Measurements from ENCODE around the gene RAD51B.
"Not testable (repeated sequence)": the region's sequence is repeated elsewhere in the genome, so short reads cannot be mapped to it uniquely, and the experiment has no call there.

RAD51B gene

DNA sequence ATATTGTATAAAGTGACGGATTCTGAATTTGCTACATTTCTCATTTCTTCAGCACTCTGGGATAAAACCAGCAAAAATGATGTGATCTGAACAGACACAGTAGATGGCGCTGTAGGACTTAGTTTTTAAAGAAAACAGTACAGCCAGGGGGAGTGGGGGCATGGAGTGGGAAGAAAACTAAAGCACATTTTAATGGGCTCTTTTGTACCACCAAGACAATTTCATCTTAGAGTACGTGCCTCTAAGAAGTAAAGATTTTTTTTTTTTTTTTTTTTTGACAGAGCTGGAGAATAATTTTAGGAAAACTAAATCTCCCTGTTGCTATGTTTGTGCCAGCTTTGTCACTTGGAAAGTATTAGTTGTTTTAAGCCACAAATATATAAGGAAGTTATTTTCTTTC is 124.4 kb downstream of the RAD51B start:
- DNase-seq, result peak in 26 of 56 donors; percentile 2 to 75 (median 16)

DNA sequence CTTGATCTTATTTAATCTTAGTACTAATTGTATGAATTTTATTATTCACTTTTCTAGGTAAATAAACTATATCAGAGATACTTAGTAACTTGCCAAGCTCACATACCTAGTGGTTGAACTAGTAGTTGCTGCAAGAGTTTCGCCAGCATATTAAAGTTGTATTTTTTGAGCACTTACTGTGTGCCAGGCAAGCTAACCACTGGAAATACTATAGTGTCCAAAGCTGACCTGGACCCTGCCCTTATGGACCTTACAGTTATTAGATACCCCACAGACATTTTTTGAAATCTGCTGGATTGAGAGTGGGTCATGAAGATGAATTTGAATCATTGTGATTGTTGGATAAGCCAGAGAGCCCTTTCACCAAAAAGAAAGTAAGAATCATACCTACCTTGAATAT is 125.0 kb downstream of the RAD51B start:
- DNase-seq, result no peak

DNA sequence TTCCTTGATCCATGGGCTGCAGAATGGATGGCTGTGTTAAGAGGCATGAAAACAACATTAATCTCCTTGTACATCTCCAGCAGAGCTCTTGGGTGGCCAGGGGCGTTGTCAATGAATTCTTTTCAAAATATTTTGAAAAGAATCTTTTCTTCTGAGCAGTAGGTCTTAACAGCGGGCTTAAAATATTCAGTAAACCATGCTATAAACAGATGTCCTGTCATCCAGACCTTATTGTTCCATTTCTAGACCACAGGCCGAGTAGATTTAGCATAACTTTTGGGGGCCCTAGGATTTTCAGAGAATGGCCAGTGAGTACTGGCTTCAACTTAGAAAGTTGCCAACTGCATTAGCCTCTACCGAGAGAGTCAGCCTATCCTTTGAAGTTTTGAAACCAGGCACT is 130.2 kb downstream of the RAD51B start:
- DNase-seq, result no peak

DNA sequence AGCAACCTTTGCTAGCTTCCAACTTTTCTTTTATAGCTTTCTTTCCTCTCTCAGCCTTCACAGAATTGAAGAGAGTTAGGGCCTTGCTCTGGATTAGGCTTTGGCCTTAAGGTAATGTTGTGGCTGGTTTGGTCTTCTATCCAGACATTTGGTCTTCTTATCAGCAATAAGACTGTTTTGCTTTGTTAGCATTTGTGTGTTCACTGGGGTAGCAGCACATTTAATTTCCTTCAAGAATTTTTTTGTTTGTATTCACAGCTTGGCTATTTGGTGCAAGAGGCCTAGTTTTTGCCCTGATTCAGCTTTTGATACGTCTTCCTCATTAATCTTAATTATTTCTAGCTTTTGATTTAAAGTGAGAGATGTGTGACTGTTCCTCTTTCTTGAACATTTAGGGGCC is 130.8 kb downstream of the RAD51B start:
- no peak for DNase-seq

DNA sequence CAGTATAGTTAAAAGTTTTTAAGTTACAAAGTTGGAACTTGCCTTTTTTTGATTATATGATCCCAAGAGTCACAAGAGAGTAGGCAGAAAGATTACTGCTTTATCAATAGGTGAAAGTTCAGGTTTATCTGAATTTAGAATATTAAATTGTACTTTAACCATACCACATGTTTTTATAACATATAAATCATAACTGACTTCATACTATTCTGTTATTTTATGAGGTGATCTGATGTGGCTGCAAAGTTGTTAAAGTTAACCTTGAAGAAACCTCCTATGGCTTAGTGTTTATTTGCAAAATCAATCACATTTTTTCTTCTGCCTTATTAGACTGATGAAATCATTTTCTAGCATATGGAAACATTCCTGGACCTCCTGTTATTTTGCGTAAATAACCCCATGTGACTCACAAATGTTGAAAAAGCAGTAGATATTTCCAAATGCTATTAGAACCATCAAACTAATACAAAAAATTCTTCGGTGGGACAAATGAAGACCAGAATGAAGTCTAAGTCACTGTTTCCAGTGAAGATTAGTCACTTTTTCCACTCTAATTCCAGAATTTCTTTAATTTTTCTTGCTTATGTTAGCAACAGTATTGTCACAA is 132.1 kb downstream of the RAD51B start:
- DNase-seq, result no peak

DNA sequence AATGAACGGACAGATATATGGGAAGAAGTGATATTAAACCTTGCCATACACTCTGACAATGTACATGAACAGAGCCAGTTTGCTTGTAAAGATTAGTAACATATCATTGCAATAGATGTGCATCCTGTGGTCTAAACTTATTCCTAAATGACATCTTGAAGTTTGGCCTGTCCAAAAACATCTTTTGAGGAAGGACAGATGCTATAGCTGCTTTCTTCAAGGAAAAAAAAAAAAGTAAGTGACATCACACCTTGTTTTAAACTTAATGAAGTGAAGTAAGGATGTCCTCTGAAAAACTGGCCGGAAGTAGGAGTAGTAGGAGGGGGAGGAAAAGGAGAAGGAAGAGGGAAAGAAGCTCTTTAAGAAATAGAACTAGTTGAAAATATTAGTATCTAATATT is 132.8 kb downstream of the RAD51B start:
- no peak for DNase-seq

DNA sequence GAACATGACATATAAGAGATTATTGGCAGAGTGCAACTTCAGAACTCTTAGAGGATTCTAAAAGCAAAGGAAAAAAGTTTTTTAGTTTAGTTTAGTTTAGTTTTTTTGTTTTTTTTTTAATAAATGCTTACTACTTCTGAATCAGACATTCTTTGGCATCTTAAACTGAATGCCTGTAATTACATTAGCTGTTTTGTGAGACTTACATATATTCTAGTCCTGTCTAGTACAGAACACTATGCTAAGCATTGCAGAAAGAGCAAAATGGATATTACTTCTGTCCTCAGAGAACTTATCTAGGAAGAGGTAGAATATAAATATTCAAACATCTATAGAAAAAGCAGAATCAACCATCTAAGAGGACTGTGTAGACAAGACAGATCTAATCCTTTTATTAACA is 133.2 kb downstream of the RAD51B start:
- DNase-seq, result no peak

DNA sequence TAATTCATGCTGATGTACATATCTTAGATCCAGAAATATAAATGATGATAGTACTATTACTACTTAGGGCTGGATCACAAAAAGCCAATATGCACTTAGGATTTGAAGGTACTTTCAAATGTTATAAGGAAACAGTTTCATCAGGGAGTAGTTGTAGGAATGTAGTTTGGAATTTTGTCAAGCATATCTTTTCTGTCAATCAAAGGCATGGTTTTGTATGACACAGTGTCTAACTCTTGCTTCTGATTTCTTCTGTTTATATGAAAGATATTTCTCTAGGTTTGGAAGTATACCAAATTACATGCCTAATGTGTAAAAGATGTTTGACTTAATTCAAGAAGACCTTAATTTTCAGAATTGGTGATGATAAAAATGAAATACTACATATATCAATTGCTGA is 135.7 kb downstream of the RAD51B start:
- DNase-seq, result no peak

DNA sequence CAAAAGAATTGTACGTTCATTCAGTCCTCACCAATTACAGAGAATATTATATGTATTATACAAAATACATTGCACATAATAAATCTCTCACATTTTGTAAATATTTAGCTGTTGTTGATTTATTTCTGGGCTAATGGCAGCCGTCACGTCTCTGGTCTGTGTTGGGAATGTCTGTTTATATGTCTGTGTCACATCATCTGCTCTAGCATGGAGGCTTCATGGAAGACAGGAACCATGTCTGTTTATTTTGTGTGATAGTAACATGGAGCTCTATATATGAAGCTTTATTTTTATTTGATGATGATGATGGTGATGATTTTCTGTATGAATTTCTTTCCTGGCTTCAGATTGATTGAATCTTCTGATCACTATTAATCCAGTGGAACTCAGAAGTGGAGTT is 138.4 kb downstream of the RAD51B start:
- no peak for DNase-seq

DNA sequence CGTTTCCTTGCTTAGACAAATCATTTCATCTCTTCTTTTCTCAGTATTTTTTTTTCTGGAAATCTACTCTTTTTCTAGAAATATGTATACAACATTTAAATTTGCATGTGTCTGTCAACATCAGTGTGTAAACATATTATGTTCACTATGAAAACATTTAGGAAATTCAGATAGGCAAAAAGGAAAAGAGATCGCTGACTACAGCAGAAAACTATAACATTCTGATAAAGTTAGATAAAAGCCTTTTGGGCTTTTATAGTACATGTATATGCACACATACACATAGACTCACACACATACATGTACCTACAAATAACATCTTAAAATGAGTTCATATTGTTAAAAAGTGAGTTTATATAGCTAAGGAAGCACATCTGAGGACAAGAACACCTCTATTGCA is 142.1 kb downstream of the RAD51B start:
- DNase-seq, result no peak

DNA sequence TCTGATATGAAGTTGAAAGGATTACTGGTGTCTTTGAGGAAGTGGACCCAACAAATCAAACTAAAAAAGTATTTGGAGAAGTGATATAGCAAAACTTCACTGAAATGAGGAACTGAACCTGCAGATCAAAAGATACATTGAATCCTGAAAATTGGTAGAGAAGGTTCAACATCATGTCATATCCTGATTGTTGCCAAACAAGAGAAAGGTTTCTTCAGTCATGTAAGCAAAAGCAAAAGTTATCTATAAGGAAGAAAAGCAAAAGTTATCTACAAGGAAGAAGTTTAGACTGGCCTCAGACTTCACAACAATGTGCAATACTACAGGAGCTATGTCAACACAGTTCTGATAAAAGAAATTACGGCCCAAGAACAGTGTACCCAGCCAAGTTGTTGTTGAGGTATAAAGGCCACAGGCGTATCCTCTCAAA is 142.7 kb downstream of the RAD51B start:
- no peak for DNase-seq

DNA sequence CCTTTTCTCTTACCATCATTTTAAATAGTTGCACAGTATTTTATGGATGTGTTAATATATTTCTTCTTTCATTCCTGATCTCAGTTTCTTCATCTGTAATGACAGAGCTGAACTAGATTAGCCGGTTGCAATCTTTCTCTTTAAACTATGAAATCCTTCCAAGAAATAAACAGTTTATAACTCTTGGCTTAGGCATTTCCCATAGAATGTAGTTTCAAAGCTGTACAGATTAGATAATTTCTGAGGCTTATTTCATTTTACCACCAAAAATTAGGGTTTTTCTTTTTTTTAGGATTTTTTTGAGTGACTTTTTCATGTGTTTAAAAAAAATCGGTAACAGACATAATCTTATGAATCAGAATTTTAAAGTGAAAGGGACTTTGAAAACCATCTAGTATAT is 144.0 kb downstream of the RAD51B start:
- no peak for DNase-seq

DNA sequence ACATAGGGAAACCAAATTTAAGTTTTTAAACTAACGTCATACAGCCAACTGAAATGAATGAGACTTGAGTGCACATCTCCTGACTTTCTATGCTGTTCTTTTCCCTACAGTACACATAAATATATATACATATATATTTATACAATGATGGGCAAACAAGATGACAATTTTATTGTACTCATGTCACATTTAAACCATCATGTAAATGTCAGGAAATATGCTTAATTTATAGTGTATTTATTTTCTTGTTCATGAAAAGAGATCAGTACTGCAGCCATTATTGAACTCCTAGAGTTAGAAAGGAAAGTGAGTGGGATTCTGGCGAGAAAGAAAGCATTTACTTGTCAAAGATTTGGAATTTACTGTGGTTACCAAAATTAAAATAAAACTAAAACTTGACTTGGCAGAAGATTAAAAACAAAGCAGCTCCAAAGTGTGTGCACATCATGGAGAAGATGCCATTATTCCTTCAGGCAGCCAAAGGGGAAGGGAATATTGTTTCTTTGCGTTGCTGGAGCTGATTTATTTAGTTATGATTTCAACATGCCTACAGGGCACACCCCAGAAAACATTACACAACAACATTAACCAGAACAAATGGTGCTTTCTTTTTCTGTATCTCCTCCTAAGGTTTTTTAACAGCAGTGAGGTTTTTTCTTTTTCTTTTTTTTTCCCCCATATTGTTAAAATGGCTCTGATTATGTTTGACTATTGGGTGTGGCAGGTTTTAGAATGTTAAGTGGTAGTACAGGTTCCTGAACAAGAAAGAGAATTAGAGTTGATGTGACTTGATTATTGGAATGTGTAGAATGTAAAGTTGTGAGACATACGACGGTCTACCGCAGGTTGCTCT is 144.6 kb downstream of the RAD51B start:
- no peak for DNase-seq

DNA sequence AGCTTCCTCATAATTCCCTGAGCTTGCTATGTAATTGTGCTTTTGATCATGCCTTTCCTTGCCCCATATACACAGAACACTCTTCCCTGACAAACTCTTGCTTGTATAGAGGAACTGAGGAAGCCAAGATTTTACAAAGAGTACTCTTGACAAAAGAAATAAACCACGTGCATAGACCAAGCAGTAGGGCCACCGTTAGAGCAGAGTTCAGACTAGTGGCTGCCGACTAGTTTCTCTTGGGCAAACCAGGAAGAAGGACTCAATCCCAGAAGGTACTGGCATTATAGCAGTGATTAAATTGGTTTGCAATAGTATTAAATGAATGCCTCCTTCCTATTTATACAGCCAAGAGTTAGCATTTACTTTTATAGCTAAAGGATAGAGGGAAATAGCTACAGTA is 146.1 kb downstream of the RAD51B start:
- no peak for DNase-seq

DNA sequence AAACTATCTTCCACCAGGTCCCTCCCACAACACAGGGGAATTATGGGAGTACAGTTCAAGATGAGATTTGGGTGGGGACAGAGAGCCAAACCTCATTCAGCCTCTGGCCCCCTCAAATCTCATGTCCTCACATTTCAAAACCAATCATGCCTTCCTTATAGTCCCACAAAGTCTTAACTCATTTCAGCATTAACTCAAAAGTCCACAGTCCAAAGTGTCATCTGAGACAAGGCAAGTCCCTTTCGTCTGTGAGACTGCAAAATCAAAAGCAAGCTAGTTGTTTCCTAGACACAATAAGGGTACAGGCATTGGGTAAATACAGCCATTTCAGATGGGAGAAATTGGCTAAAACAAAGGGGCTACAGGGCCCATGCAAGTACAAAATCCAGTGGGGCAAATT is 147.6 kb downstream of the RAD51B start:
- DNase-seq, result no peak

DNA sequence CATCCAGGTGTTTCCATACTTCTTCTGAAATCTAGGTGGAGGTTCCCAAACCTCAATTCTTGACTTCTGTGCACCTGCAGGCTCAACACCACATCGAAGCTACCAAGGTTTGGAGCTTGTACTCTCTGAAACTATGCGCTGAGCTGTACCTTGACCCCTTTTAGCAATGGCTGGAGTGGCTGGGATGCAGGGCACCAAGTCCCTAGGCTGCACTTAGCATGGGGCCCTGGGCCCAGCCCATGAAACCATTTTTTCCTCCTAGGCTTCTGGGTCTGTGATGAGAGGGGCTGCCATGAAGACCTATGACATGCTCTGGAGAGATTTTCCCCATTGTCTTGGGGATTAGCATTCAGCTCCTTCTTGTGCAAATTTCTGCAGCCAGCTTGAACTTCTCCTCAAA is 148.4 kb downstream of the RAD51B start:
- not testable (repeated sequence) for DNase-seq

DNA sequence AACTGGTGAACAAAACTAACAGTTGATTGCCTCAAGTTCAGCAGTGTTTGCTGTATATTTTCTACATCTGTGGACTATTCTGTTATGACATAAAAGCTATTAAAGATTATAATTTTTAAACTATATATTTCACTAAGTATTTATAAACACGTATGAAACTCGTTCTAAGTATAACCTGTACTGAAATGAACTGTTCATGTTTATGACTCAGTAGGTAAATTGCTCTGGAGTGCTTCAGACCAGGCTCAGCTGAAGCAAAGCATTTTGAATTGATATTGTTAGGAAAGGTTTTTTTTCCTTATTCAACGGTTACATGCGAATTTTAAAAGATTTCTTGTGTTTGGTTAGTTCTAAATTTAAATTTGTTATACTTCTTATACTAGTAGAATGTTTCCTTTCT is 151.3 kb downstream of the RAD51B start:
- DNase-seq, result no peak

DNA sequence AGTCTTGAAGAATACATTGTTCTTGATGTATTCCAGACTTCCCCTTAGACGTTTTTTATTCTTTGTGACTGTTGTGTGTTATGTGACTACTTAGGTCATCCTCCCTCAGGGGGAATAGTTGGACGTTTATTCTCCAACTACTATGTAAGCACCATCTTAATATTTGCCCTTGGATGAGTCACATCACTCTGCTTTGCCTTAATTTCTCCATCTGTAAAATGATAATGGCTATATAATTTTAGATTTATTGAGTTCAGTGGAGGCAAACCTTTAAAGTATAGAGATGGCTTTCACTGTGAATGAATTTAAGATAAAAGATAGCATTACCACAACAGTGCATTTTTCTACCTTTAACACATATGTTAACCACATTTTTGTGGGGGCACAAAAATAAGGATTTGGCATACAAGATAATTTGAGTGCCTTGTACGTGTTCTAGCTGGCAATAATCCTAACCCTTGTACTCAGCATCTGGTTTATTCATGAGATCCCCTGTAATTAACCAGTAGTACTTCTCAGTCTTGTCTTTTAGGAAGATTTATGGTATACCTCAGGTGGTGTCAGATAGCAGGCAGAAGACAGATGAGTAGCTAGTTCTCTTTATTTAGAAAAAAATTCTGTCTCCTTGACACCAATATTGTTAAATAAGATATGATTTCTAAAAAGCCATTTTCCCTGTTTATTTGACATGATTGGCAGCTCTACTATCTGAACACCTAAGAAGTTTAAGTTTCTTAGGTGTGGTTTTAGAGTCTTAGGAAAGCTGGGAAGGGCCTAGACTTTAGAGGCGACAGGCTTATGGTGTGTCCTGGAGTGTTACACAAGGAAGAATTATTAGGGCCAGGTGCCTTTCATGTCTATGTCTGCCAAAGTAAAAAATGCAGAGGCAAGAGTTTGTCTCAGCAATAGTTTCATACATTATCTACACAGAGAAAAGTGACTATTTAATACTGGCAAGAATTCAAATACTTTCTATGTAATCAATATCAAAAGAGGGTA is 152.3 kb downstream of the RAD51B start:
- DNase-seq, result no peak

DNA sequence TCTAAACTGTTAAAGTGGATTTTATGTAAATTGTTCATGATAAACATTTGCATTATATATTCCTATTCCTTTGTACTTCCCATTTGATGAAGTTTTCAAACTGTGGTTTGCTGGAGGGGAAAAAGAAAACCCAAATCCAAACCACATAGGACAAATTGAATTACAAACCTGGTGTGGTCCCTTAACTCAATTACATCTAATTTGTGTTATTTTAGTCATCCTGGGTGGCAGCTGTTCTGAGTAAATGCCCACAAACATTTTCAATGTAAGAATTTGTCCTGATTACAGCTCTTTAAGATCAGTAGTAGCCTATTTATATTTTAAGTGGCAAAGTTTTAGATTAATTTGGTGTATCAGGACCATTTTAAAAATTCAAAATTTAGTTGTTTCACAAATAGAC is 153.9 kb downstream of the RAD51B start:
- DNase-seq, result no peak

DNA sequence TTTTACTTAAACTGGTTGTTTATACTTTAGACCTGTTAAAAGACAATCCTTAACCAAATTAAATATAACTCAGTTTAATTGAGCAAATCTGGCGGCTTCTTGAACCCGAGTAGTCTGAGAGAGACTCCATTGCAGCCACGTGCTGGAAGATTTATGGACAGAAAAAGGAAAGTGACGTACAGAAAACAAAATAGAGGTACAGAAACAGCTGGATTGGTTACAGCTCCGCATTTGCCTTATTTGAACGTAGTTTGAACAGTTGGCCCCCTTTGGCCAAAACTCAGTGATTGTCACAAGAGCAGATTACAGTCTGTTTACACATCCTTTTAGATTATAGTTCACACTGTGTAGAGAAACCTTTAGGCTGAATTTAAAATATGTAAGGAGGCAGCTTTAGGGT is 155.9 kb downstream of the RAD51B start:
- no peak for DNase-seq

DNA sequence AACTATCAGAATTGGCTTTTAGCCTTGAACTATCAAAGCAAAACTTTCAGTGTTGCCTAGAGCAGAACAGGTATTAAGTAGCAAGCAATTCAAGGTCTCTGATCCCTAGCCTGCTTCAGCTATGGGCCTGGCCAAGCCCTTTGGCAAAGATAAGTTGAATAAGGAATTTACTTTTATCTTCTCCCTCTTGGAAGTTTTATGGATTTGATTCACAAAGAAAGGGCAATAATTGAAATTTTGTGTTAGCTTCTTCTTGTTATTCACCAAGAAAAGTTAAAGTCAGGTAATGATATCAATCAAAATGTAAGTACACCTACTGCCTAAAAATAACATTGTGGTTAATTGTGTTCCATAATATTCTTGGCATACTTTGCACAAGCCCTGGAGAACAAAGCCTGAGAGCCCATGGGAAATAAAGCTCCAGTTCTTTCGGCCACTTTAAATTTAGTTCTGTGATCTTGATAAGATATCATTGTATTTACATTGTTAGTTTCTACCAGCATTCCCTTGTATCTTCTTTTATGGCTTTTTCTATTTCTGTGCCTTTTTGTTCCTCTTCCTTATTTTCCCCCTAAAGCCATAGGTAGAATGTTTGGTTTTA is 158.0 kb downstream of the RAD51B start:
- no peak for DNase-seq

DNA sequence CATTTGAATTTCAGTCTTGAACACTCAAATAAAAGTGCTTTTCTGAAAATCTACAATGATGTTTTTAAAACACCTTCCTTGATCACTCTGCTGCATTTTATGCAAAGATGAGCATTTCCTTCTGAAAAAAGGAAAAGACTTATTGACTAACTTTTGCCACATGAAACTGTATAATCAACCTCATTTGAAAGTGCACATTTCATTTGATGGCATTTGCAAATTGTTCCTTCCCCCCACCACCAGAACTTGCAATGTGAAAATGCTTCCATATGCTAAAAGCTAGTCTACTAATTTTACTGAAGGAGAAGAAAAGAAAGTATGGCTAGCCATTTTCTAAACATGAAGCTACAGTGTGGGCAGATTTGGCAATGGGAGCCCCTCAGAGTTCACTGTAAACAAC is 159.2 kb downstream of the RAD51B start:
- no peak for DNase-seq
